ENCODE results near the gene TMEM161A.
A peak's percentile ranks its signal among the peaks of the same experiment; 100 is the strongest.
"Not testable (repeated sequence)": the region's sequence is repeated elsewhere in the genome, so short reads cannot be mapped to it uniquely, and the experiment has no call there.

TMEM161A gene

GRCh38 chr19:19165396-19165795 lies 27.1 kb upstream of the TMEM161A start:
- no peak for ATAC-seq
- Mint-ChIP-seq H3K27me3 (peaks cover 17% of the 10 kb centered on the region), H3K4me3 (no peak overlapping the region)

GRCh38 chr19:19162495-19162894 lies 24.2 kb upstream of the TMEM161A start:
- no peak overlapping the region for H3K4me3 Mint-ChIP-seq
- no peaks in the 10 kb centered on the region for H3K27me3 Mint-ChIP-seq
- peak overlapping the region; percentile 30 for H3K27ac Mint-ChIP-seq
- H3K36me3 Mint-ChIP-seq: peaks cover 7% of the 10 kb centered on the region
- no peak for ATAC-seq
- peaks cover 18% of the 10 kb centered on the region for H3K4me1 Mint-ChIP-seq
- no peaks in the 10 kb centered on the region for H3K9me3 Mint-ChIP-seq

More at GRCh38 chr19:19165396-19165795, 27.1 kb upstream of the TMEM161A start:
- Mint-ChIP-seq H3K9me3 (no peaks in the 10 kb centered on the region), H3K36me3 (peaks cover 7% of the 10 kb centered on the region), H3K27ac (peak overlapping the region; percentile 29), H3K4me1 (peaks cover 26% of the 10 kb centered on the region)

- peaks cover 24% of the 10 kb centered on the region for H3K4me1 Mint-ChIP-seq
- peaks cover 14% of the 10 kb centered on the region for H3K36me3 Mint-ChIP-seq
- H3K27ac Mint-ChIP-seq: peak overlapping the region; percentile 30
- H3K27me3 Mint-ChIP-seq: no peaks in the 10 kb centered on the region
- peaks cover 4% of the 10 kb centered on the region for H3K9me3 Mint-ChIP-seq
- ATAC-seq: peak; percentile 85
- H3K4me3 Mint-ChIP-seq: no peak overlapping the region
Observed at GRCh38 chr19:19160461-19161035, 22.3 kb upstream of the TMEM161A start.

GRCh38 chr19:19159534-19159933 lies 21.3 kb upstream of the TMEM161A start:
- Mint-ChIP-seq H3K27ac (peak overlapping the region; percentile 52), H3K4me3 (no peak overlapping the region), H3K9me3 (peaks cover 8% of the 10 kb centered on the region), H3K36me3 (peaks cover 16% of the 10 kb centered on the region), H3K27me3 (no peaks in the 10 kb centered on the region), H3K4me1 (peaks cover 34% of the 10 kb centered on the region)
- no peak for ATAC-seq

- Mint-ChIP-seq H3K4me1 (peaks cover 42% of the 10 kb centered on the region), H3K36me3 (peaks cover 18% of the 10 kb centered on the region), H3K27ac (no peak overlapping the region), H3K9me3 (peaks cover 8% of the 10 kb centered on the region), H3K4me3 (no peak overlapping the region), H3K27me3 (no peaks in the 10 kb centered on the region)
- ATAC-seq: no peak
Observed at GRCh38 chr19:19157808-19158207, 19.5 kb upstream of the TMEM161A start.

GRCh38 chr19:19155495-19156219 lies 17.4 kb upstream of the TMEM161A start:
- H3K27ac Mint-ChIP-seq: peak overlapping the region; percentile 58
- H3K4me1 Mint-ChIP-seq: peaks cover 53% of the 10 kb centered on the region
- no peaks in the 10 kb centered on the region for H3K27me3 Mint-ChIP-seq
- H3K4me3 Mint-ChIP-seq: peak overlapping the region; percentile 58
- peak; percentile 84 for ATAC-seq
- peaks cover 18% of the 10 kb centered on the region for H3K36me3 Mint-ChIP-seq
- peaks cover 8% of the 10 kb centered on the region for H3K9me3 Mint-ChIP-seq

- H3K4me1 Mint-ChIP-seq: peaks cover 56% of the 10 kb centered on the region
- H3K27ac Mint-ChIP-seq: peak overlapping the region; percentile 58
- H3K9me3 Mint-ChIP-seq: peaks cover 8% of the 10 kb centered on the region
- no peaks in the 10 kb centered on the region for H3K27me3 Mint-ChIP-seq
- ATAC-seq: no peak
- H3K36me3 Mint-ChIP-seq: peaks cover 18% of the 10 kb centered on the region
- peak overlapping the region; percentile 16 for H3K4me3 Mint-ChIP-seq
Observed at GRCh38 chr19:19154768-19155494, 16.7 kb upstream of the TMEM161A start.

- Mint-ChIP-seq H3K27ac (peak overlapping the region; percentile 54), H3K4me3 (no peak overlapping the region), H3K4me1 (peaks cover 53% of the 10 kb centered on the region), H3K9me3 (peaks cover 8% of the 10 kb centered on the region), H3K27me3 (no peaks in the 10 kb centered on the region), H3K36me3 (peaks cover 34% of the 10 kb centered on the region)
- ATAC-seq: no peak
Observed at GRCh38 chr19:19152668-19153384, 14.5 kb upstream of the TMEM161A start.

- H3K9me3 Mint-ChIP-seq: peaks cover 8% of the 10 kb centered on the region
- peaks cover 53% of the 10 kb centered on the region for H3K4me1 Mint-ChIP-seq
- peak; percentile 91 for ATAC-seq
- H3K36me3 Mint-ChIP-seq: peaks cover 46% of the 10 kb centered on the region
- H3K27ac Mint-ChIP-seq: peak overlapping the region; percentile 69
- no peaks in the 10 kb centered on the region for H3K27me3 Mint-ChIP-seq
- H3K4me3 Mint-ChIP-seq: no peak overlapping the region
Observed at GRCh38 chr19:19151418-19151817, 13.1 kb upstream of the TMEM161A start.

GRCh38 chr19:19149435-19149834 lies 11.2 kb upstream of the TMEM161A start:
- Mint-ChIP-seq H3K9me3 (no peaks in the 10 kb centered on the region), H3K36me3 (peaks cover 28% of the 10 kb centered on the region), H3K27ac (no peak overlapping the region), H3K4me1 (peaks cover 42% of the 10 kb centered on the region), H3K4me3 (no peak overlapping the region), H3K27me3 (no peaks in the 10 kb centered on the region)
- ATAC-seq: no peak

- not testable (repeated sequence) for H3K9me3 Mint-ChIP-seq, H3K4me3 Mint-ChIP-seq, ATAC-seq, H3K27me3 Mint-ChIP-seq, H3K27ac Mint-ChIP-seq
- Mint-ChIP-seq H3K36me3 (peaks cover 28% of the 10 kb centered on the region), H3K4me1 (peaks cover 41% of the 10 kb centered on the region)
Observed at GRCh38 chr19:19148504-19148903, 10.2 kb upstream of the TMEM161A start.

GRCh38 chr19:19147344-19147743 lies 9.1 kb upstream of the TMEM161A start:
- ATAC-seq: no peak
- no peaks in the 10 kb centered on the region for H3K27me3 Mint-ChIP-seq
- peaks cover 28% of the 10 kb centered on the region for H3K36me3 Mint-ChIP-seq
- H3K4me3 Mint-ChIP-seq: no peak overlapping the region
- H3K27ac Mint-ChIP-seq: no peak overlapping the region
- H3K9me3 Mint-ChIP-seq: no peaks in the 10 kb centered on the region
- H3K4me1 Mint-ChIP-seq: peaks cover 30% of the 10 kb centered on the region

- Mint-ChIP-seq H3K27ac (no peak overlapping the region), H3K27me3 (no peaks in the 10 kb centered on the region), H3K9me3 (no peaks in the 10 kb centered on the region), H3K4me1 (peaks cover 26% of the 10 kb centered on the region), H3K4me3 (no peak overlapping the region), H3K36me3 (peaks cover 28% of the 10 kb centered on the region)
- ATAC-seq: no peak
Observed at GRCh38 chr19:19146865-19147264, 8.6 kb upstream of the TMEM161A start.

GRCh38 chr19:19145684-19146608 lies 7.7 kb upstream of the TMEM161A start:
- Mint-ChIP-seq H3K4me1 (peaks cover 16% of the 10 kb centered on the region), H3K4me3 (no peak overlapping the region), H3K9me3 (no peaks in the 10 kb centered on the region), H3K27ac (no peak overlapping the region), H3K36me3 (peaks cover 28% of the 10 kb centered on the region), H3K27me3 (no peaks in the 10 kb centered on the region)
- ATAC-seq: peak; percentile 83
